Duodenal mucosa (tissue), 2 donors: Measurements from ENCODE around the gene SLC39A11.

ENCODE experiments used
- H3K27ac ChIP-seq: one replicate; pipeline ENCODE4 v1.7.0; 2013; ENCODE audit warnings: low read depth, low read length
- H3K27me3 ChIP-seq, 2 donors: one replicate each; pipeline ENCODE4 v1.7.0; 2013; ENCODE audit warnings: low read length in 2 of 2, control low read depth in 1 of 2; ENCODE audit not compliant: insufficient read depth in 2 of 2, control insufficient read depth in 1 of 2
- H3K36me3 ChIP-seq, 2 donors: one replicate each; pipeline ENCODE4 v1.7.0; 2013; ENCODE audit warnings: low read length in 2 of 2, control low read depth in 1 of 2; ENCODE audit not compliant: insufficient read depth in 2 of 2, control insufficient read depth in 1 of 2
- H3K4me1 ChIP-seq, 2 donors: one replicate each; pipeline ENCODE4 v1.7.0; 2013; ENCODE audit warnings: low read length in 2 of 2, control low read depth in 1 of 2; ENCODE audit not compliant: insufficient read depth in 2 of 2, control insufficient read depth in 1 of 2
- H3K4me3 ChIP-seq, 2 donors: one replicate each; pipeline ENCODE4 v1.7.0; 2013; ENCODE audit warnings: low read length in 2 of 2, low read depth in 1 of 2
- H3K9ac ChIP-seq, 2 donors: one replicate each; pipeline ENCODE4 v1.7.0; 2013; ENCODE audit warnings: low read length in 2 of 2, low read depth in 1 of 2
- H3K9me3 ChIP-seq, 2 donors: one replicate each; pipeline ENCODE4 v1.7.0; 2013; ENCODE audit warnings: low read length in 2 of 2, control low read depth in 1 of 2; ENCODE audit not compliant: control insufficient read depth in 1 of 2

The SLC39A11 gene

DNA sequence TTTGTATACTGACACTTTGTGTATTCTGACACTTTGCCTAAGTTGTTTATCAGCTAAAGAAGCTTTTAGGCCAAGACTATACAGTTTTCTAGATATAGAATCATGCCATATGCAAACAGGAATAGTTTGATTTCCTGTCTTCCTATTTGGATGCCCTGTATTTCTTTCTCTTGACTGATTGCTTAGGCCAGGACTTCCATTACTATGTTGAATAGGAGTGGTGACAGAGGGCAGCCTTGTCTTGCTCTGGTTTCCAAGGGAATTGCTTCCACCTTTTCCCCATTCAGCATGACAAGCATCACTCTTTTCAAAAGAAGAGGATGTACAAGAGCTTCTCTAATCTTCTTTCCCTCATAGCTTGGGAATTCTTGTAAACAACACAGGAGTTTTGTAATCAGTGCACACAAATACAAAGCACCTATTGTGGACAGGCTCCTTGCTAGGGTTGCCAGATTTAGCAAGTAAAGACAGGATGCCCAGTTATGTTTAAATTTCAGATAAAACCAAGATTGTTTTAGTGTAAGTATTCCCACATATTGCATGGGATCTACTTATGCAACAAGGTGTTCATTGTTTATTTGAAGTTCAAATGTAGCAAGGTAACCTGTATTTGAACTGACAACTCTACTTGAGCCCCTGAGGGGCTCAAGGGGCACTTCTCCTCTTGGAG is 233.5 kb downstream of the SLC39A11 start:
- Histone ChIP-seq H3K9me3 (peaks cover 4 to 6% of the 10 kb centered on the region in 2 donors), H3K27me3 (no peaks in the 10 kb centered on the region), H3K4me1 (no peaks in the 10 kb centered on the region), H3K4me3 (no peak overlapping the region), H3K36me3 (no peaks in the 10 kb centered on the region), H3K27ac (no peak overlapping the region), H3K9ac (no peak overlapping the region)

- Histone ChIP-seq H3K4me1 (no peaks in the 10 kb centered on the region), H3K27ac (no peak overlapping the region), H3K9me3 (no peaks in the 10 kb centered on the region), H3K4me3 (no peak overlapping the region), H3K9ac (no peak overlapping the region), H3K27me3 (no peaks in the 10 kb centered on the region), H3K36me3 (peaks cover 0 to 3% of the 10 kb centered on the region in 2 donors)
These were observed 238.8 kb downstream of the SLC39A11 start for GRCh38 chr17:72853440-72854415.

- Histone ChIP-seq H3K9ac (no peak overlapping the region), H3K27me3 (no peaks in the 10 kb centered on the region), H3K4me3 (no peak overlapping the region), H3K36me3 (peaks cover 3% of the 10 kb centered on the region in 2 donors), H3K9me3 (no peaks in the 10 kb centered on the region), H3K27ac (no peak overlapping the region), H3K4me1 (no peaks in the 10 kb centered on the region)
These were observed 240.1 kb downstream of the SLC39A11 start for GRCh38 chr17:72852277-72852938.

GRCh38 chr17:72850410-72851118 is 241.9 kb downstream of the SLC39A11 start:
- Histone ChIP-seq H3K27me3 (no peaks in the 10 kb centered on the region), H3K9ac (no peak overlapping the region), H3K4me1 (no peaks in the 10 kb centered on the region), H3K4me3 (no peak overlapping the region), H3K36me3 (peaks cover 3% of the 10 kb centered on the region in 2 donors), H3K27ac (no peak overlapping the region), H3K9me3 (no peaks in the 10 kb centered on the region)

GRCh38 chr17:72846399-72846798 is 246.1 kb downstream of the SLC39A11 start:
- Histone ChIP-seq H3K4me3 (no peak overlapping the region), H3K9ac (no peak overlapping the region), H3K27ac (no peak overlapping the region), H3K36me3 (peaks cover 3% of the 10 kb centered on the region in 2 donors), H3K27me3 (no peaks in the 10 kb centered on the region), H3K9me3 (no peaks in the 10 kb centered on the region), H3K4me1 (no peaks in the 10 kb centered on the region)

GRCh38 chr17:72843591-72843990 is 248.9 kb downstream of the SLC39A11 start:
- no peaks in the 10 kb centered on the region for H3K4me1 ChIP-seq

DNA sequence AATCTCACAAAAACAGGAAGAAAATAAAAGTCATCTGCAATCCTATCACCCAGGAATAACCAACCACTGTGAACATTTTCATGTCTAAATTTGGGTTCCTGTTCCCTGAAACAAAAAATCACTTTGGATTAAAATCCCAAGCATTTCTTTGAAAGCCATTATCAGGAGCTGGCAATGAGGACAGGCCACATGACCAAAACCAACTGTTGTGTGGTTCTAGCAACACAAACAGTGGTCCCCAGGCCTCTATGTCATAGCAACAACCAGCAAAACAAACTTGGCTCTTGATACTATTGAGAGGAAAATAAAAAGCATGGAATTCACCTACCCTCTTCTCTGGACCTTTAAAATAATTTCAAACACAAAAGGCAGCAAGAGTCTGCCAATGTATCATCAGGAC is 252.5 kb downstream of the SLC39A11 start:
- Histone ChIP-seq H3K27me3 (no peaks in the 10 kb centered on the region), H3K27ac (no peak overlapping the region), H3K36me3 (peaks cover 7 to 17% of the 10 kb centered on the region in 2 donors), H3K9me3 (peaks cover 0 to 5% of the 10 kb centered on the region in 2 donors), H3K9ac (no peak overlapping the region), H3K4me1 (no peaks in the 10 kb centered on the region), H3K4me3 (no peak overlapping the region)

More at GRCh38 chr17:72843591-72843990, 248.9 kb downstream of the SLC39A11 start:
- Histone ChIP-seq H3K27me3 (no peaks in the 10 kb centered on the region), H3K36me3 (peaks cover 6 to 14% of the 10 kb centered on the region in 2 donors), H3K9ac (no peak overlapping the region), H3K27ac (no peak overlapping the region), H3K4me3 (no peak overlapping the region), H3K9me3 (peaks cover 0 to 5% of the 10 kb centered on the region in 2 donors)

DNA sequence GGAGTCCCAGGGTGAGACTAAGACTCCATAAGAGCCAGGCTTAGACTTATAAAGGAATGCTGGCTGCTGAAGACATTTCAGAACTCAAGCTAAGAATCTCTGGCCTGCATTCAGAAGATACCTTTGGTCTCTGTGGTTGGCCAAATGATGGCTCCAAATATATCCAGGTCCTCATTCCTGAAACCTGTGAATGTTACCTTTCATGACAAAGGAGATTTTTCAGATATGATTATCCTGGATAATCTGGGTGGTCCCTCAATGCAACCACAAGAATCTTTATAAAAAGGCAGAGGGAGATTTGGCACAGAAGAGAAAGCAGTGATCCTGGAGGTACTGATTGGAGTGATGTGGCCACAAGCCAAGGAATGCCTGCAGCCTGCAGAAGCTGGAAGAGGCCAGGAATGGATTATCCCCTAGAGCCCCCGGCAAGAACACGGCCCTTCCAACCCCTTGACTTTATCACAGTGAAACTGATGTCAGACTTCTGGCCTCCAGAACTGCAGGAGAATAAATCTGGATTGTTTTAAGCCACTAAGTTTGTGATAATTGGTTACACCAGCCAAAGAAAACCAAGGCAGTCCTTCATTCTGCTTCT is 253.3 kb downstream of the SLC39A11 start:
- no peak overlapping the region for H3K9ac ChIP-seq
- peaks cover 0 to 5% of the 10 kb centered on the region in 2 donors for H3K9me3 ChIP-seq
- no peak overlapping the region for H3K27ac ChIP-seq
- no peaks in the 10 kb centered on the region for H3K27me3 ChIP-seq
- H3K4me1 ChIP-seq, result no peaks in the 10 kb centered on the region
- H3K4me3 ChIP-seq, result no peak overlapping the region
- H3K36me3 ChIP-seq, result peaks cover 7 to 17% of the 10 kb centered on the region in 2 donors

- Histone ChIP-seq H3K9me3 (peaks cover 0 to 5% of the 10 kb centered on the region in 2 donors), H3K27me3 (no peaks in the 10 kb centered on the region), H3K27ac (no peak overlapping the region), H3K36me3 (peaks cover 7 to 17% of the 10 kb centered on the region in 2 donors), H3K4me1 (no peaks in the 10 kb centered on the region), H3K9ac (no peak overlapping the region), H3K4me3 (no peak overlapping the region)
These were observed 253.9 kb downstream of the SLC39A11 start for GRCh38 chr17:72838581-72838980.
